HepG2 (cell line): Measurements from ENCODE around the gene AGBL2. TPM values are rescaled to one million over a fixed set of nuclear protein-coding genes. Genes with fewer than 3 reads are reported as not detected.

ENCODE experiments used
- ATF7 ChIP-seq, 2 experiments: fragments of 450-650 bp in 1 of 2; sonication (generic) in 1 of 2; formaldehyde crosslinking in 1 of 2; IDR thresholded peaks; 2 replicates each; pipeline versions ENCODE4 v1.4.0 to v1.6.1; 2016 to 2020; ENCODE audit warnings: antibody characterized with exemption in 1 of 2, mild to moderate bottlenecking in 1 of 2, missing genetic modification reagents in 1 of 2
- CHD4 ChIP-seq: fragments of 200-600 bp; sonication (generic); IDR thresholded peaks from 2 replicates; pipeline ENCODE4 v1.7.0; 2017; ENCODE audit warnings: mild to moderate bottlenecking, low read length, borderline replicate concordance
- ETV5 ChIP-seq: IDR thresholded peaks from 2 replicates; pipeline ENCODE4 v1.6.1; 2018; ENCODE audit warnings: missing biosample characterization, missing genetic modification reagents, inconsistent platforms, borderline replicate concordance
- HDAC6 ChIP-seq: fragments of 200-600 bp; sonication (generic); IDR thresholded peaks from 2 replicates; pipeline ENCODE4 v1.7.0; 2017; ENCODE audit warnings: mild to moderate bottlenecking, antibody characterized with exemption, low read length, low read depth
- HIVEP1 ChIP-seq: sonication (generic); formaldehyde crosslinking; IDR thresholded peaks from 2 replicates; pipeline ENCODE4 v1.4.0; 2020; ENCODE audit warnings: mild to moderate bottlenecking, missing genetic modification reagents
- HMG20A ChIP-seq: IDR thresholded peaks from 2 replicates; pipeline ENCODE4 v1.6.1; 2016; ENCODE audit warnings: borderline replicate concordance
- MYC ChIP-seq: sonication (generic); formaldehyde crosslinking; IDR thresholded peaks from 2 replicates; pipeline ENCODE4 v1.9.0; 2021; ENCODE audit warnings: missing genetic modification reagents, borderline replicate concordance
- POGK ChIP-seq: sonication (generic); formaldehyde crosslinking; conservative IDR thresholded peaks from 2 replicates; pipeline ENCODE4 v1.8.0; 2022; ENCODE audit warnings: mild to moderate bottlenecking, moderate library complexity, missing genetic modification reagents
- RCOR2 ChIP-seq: IDR thresholded peaks from 2 replicates; pipeline ENCODE4 v1.6.1; 2016; ENCODE audit warnings: missing biosample characterization, missing genetic modification reagents
- SALL1 ChIP-seq: sonication (generic); formaldehyde crosslinking; IDR thresholded peaks from 2 replicates; pipeline ENCODE4 v1.8.0; 2022; ENCODE audit warnings: mild to moderate bottlenecking, missing genetic modification reagents
- SIX4 ChIP-seq: sonication (generic); formaldehyde crosslinking; IDR thresholded peaks from 2 replicates; pipeline ENCODE4 v1.4.0; 2020; ENCODE audit warnings: missing genetic modification reagents
- TBX2 ChIP-seq: sonication (generic); formaldehyde crosslinking; IDR thresholded peaks from 2 replicates; pipeline ENCODE4 v1.5.0; 2020; ENCODE audit warnings: missing genetic modification reagents, mild to moderate bottlenecking, borderline replicate concordance
- TEAD3 ChIP-seq: optimal IDR thresholded peaks from 2 replicates; pipeline ENCODE3; 2016; ENCODE audit warnings: borderline replicate concordance
- TFDP2 ChIP-seq: sonication (generic); formaldehyde crosslinking; IDR thresholded peaks from 2 replicates; pipeline ENCODE4 v1.4.0; 2020; ENCODE audit warnings: missing genetic modification reagents
- ZGPAT ChIP-seq: IDR thresholded peaks from 2 replicates; pipeline ENCODE4 v1.6.1; 2016; ENCODE audit warnings: mild to moderate bottlenecking
- ZNF280D ChIP-seq: sonication (generic); formaldehyde crosslinking; IDR thresholded peaks from 2 replicates; pipeline ENCODE4 v1.5.1; 2020; ENCODE audit warnings: mild to moderate bottlenecking, missing genetic modification reagents
- ZNF484 ChIP-seq: sonication (generic); formaldehyde crosslinking; IDR thresholded peaks from 2 replicates; pipeline ENCODE4 v1.5.1; 2020; ENCODE audit warnings: mild to moderate bottlenecking, low read depth, missing genetic modification reagents, borderline replicate concordance
- ZNF512B ChIP-seq: sonication (generic); formaldehyde crosslinking; IDR thresholded peaks from 2 replicates; pipeline ENCODE4 v1.5.1; 2020; ENCODE audit warnings: missing genetic modification reagents, mild to moderate bottlenecking, borderline replicate concordance
- polyA plus RNA-seq, 8 experiments: library from polyadenylated mRNA; depleted of rRNA in 3 of 8; stranded (reverse) in 7 of 8; unstranded in 1 of 8; fragments of >200 nt; fragmentation: Illumina TruSeq in 4 of 8; extraction: Trizol in 4 of 8; gene quantifications; 2 replicates each; pipeline versions ENCODE4 v1.2.1 to v1.2.3, GENCODE V29; 2011 to 2016; ENCODE audit warnings: low read depth in 4 of 8, missing spikeins in 1 of 8, mixed read lengths in 1 of 8; ENCODE audit not compliant: insufficient read depth in 1 of 8
- total RNA-seq, 5 experiments: library from RNA; depleted of rRNA; stranded (reverse); fragments of >200 nt; fragmentation: Illumina TruSeq; extraction: Trizol; gene quantifications; 2 replicates each; pipeline ENCODE4 v1.2.3, GENCODE V29; 2016; ENCODE audit warnings: low read depth in 1 of 5

The AGBL2 gene
- total and polyA plus RNA-seq, 2 of the 13 experiments (the other 11 are each of a cell fraction or from before 2014, with no cell fraction given), result 1.6 to 5.7 TPM

GRCh38 chr11:47724041-47724729 lies 9.0 kb upstream of the AGBL2 start (continued):
- TF ChIP-seq ETV5 (CRISPR knock-in tag) (peak; percentile 45; the same call in 1 of the 2 replicates), ZNF280D (peak; percentile 99), POGK (CRISPR knock-in tag) (peak; percentile 79; the same call in 1 of the 2 replicates), SIX4 (CRISPR knock-in tag) (peak; percentile 55), RCOR2 (CRISPR knock-in tag) (peak; percentile 100), MYC (CRISPR knock-in tag) (peak; percentile 22; the same call in 1 of the 2 replicates), TBX2 (peak; percentile 90), HMG20A (CRISPR knock-in tag) (peak; percentile 85), SALL1 (CRISPR knock-in tag) (peak; percentile 94), ZNF484 (CRISPR knock-in tag) (no peak), TFDP2 (peak; percentile 58; the same call in 1 of the 2 replicates), ZGPAT (CRISPR knock-in tag) (peak; percentile 94), CHD4 (peak; percentile 95), ATF7 (IDR thresholded peaks at IDR 0.05) (peak; percentile 84), ATF7 (CRISPR knock-in tag; IDR thresholded peaks at IDR 0.05) (peak; percentile 96), TEAD3 (peak; percentile 80), HIVEP1 (CRISPR knock-in tag) (no peak), HDAC6 (no peak), ZNF512B (no peak)
